Trophoblast cell (in vitro differentiated cells and primary cell): ENCODE measurements around the gene RCVRN.

ENCODE experiments used
- DNase-seq, 2 donors: peaks; one replicate each; pipeline ENCODE4 v3.0.0-alpha.2; 2016
- H2AFZ ChIP-seq: 2 replicates; pipeline ENCODE4 v1.6.1; 2013; ENCODE audit warnings: low read length, moderate library complexity, mild to moderate bottlenecking; ENCODE audit not compliant: insufficient read depth, poor library complexity
- H2AK5ac ChIP-seq: 2 replicates; pipeline ENCODE4 v1.6.1; 2013; ENCODE audit warnings: mild to moderate bottlenecking, low read length
- H2BK120ac ChIP-seq: 2 replicates; pipeline ENCODE4 v1.6.1; 2013; ENCODE audit warnings: low read length, mild to moderate bottlenecking, moderate library complexity; ENCODE audit not compliant: insufficient read depth, poor library complexity
- H2BK12ac ChIP-seq: 2 replicates; pipeline ENCODE4 v1.6.1; 2013; ENCODE audit warnings: mild to moderate bottlenecking, low read length, moderate library complexity
- H2BK5ac ChIP-seq: 2 replicates; pipeline ENCODE4 v1.6.1; 2013; ENCODE audit warnings: low read length, low read depth, moderate library complexity, mild to moderate bottlenecking; ENCODE audit not compliant: poor library complexity
- H3K14ac ChIP-seq: 2 replicates; pipeline ENCODE4 v1.6.1; 2013; ENCODE audit warnings: mild to moderate bottlenecking, low read length
- H3K18ac ChIP-seq: 2 replicates; pipeline ENCODE4 v1.6.1; 2013; ENCODE audit warnings: mild to moderate bottlenecking, low read length
- H3K23ac ChIP-seq: 2 replicates; pipeline ENCODE4 v1.6.1; 2013; ENCODE audit warnings: low read length
- H3K27ac ChIP-seq: 2 replicates; pipeline ENCODE4 v1.5.1; 2013; ENCODE audit warnings: low read depth, mild to moderate bottlenecking, inconsistent platforms, low read length, moderate library complexity
- H3K27me3 ChIP-seq: 2 replicates; pipeline ENCODE4 v1.6.1; 2013; ENCODE audit warnings: inconsistent platforms, mild to moderate bottlenecking, low read length, moderate library complexity; ENCODE audit not compliant: insufficient read depth
- H3K36me3 ChIP-seq, 2 experiments: 1 replicate in 1 of 2; 2 replicates in 1 of 2; pipeline ENCODE4 v1.6.1; 2013; ENCODE audit warnings: low read length in 2 of 2, mild to moderate bottlenecking in 2 of 2, moderate library complexity in 1 of 2; ENCODE audit not compliant: insufficient read depth in 2 of 2, control insufficient read depth in 1 of 2
- H3K4ac ChIP-seq: 2 replicates; pipeline ENCODE4 v1.6.1; 2013; ENCODE audit warnings: low read depth, mild to moderate bottlenecking, low read length, moderate library complexity
- H3K4me1 ChIP-seq, 2 experiments: 1 replicate in 1 of 2; 2 replicates in 1 of 2; pipeline ENCODE4 v1.6.1; 2013; ENCODE audit warnings: low read length in 2 of 2, mild to moderate bottlenecking in 2 of 2, moderate library complexity in 1 of 2; ENCODE audit not compliant: insufficient read depth in 2 of 2, control insufficient read depth in 1 of 2
- H3K4me2 ChIP-seq: 2 replicates; pipeline ENCODE4 v1.6.1; 2013; ENCODE audit warnings: inconsistent platforms, mild to moderate bottlenecking, low read length, moderate library complexity
- H3K4me3 ChIP-seq: 2 replicates; pipeline ENCODE4 v1.5.1; 2013; ENCODE audit warnings: mild to moderate bottlenecking, low read depth, low read length, inconsistent platforms
- H3K79me1 ChIP-seq: one replicate; pipeline ENCODE4 v1.6.1; 2013; ENCODE audit warnings: low read length
- H3K79me2 ChIP-seq: 2 replicates; pipeline ENCODE4 v1.6.1; 2013; ENCODE audit warnings: low read length, mild to moderate bottlenecking; ENCODE audit not compliant: control insufficient read depth, insufficient read depth, poor library complexity
- H3K9ac ChIP-seq: 2 replicates; pipeline ENCODE4 v1.6.1; 2013; ENCODE audit warnings: mild to moderate bottlenecking, low read length
- H3K9me3 ChIP-seq: 2 replicates; pipeline ENCODE4 v1.6.1; 2013; ENCODE audit warnings: low read depth, mild to moderate bottlenecking, control low read depth, inconsistent platforms, low read length; ENCODE audit not compliant: insufficient read depth
- H4K12ac ChIP-seq: 2 replicates; pipeline ENCODE4 v1.6.1; 2013; ENCODE audit warnings: low read depth, mild to moderate bottlenecking, low read length, moderate library complexity
- H4K8ac ChIP-seq: 2 replicates; pipeline ENCODE4 v1.6.1; 2013; ENCODE audit warnings: low read depth, mild to moderate bottlenecking, low read length, moderate library complexity
- H4K91ac ChIP-seq: one replicate; pipeline ENCODE4 v1.6.1; 2013; ENCODE audit warnings: low read depth, mild to moderate bottlenecking, low read length, moderate library complexity
- WGBS: extraction: QIAGEN DNeasy Blood & Tissue Kit; methylation state at CpG from one replicate; pipeline ENCODE4 v1.1.7; 2013; ENCODE audit warnings: missing lambda C conversion rate; ENCODE audit not compliant: insufficient read length, insufficient coverage; ENCODE audit errors: extremely low coverage; 5-methylcytosine and 5-hydroxymethylcytosine counted together

RCVRN gene

GRCh38 chr17:9931144-9931741 lies 26.2 kb upstream of the RCVRN start:
- no peak overlapping the region for H3K18ac ChIP-seq
- H3K9me3 ChIP-seq = no peaks in the 10 kb centered on the region
- H3K23ac ChIP-seq = no peak overlapping the region
- H3K27ac ChIP-seq = no peak overlapping the region
- H3K36me3 ChIP-seq = peaks cover 5 to 9% of the 10 kb centered on the region in 2 experiments
- H3K4me3 ChIP-seq = no peak overlapping the region
- no peak overlapping the region for H2BK5ac ChIP-seq
- no peak for DNase-seq
- no peaks in the 10 kb centered on the region for H3K79me2 ChIP-seq
- H4K91ac ChIP-seq = no peak overlapping the region
- H3K27me3 ChIP-seq = no peaks in the 10 kb centered on the region
- no peak overlapping the region for H2AK5ac ChIP-seq
- no peak overlapping the region for H3K9ac ChIP-seq
- no peak overlapping the region for H2AFZ ChIP-seq
- peaks cover 0 to 2% of the 10 kb centered on the region in 2 experiments for H3K4me1 ChIP-seq
- H2BK12ac ChIP-seq = no peak overlapping the region
- H3K4me2 ChIP-seq = no peak overlapping the region
- H2BK120ac ChIP-seq = no peak overlapping the region
- no peak overlapping the region for H3K14ac ChIP-seq
- H3K4ac ChIP-seq = no peak overlapping the region
- H4K12ac ChIP-seq = no peak overlapping the region
- WGBS = no CpG with 5 or more reads among the region's 12 CpGs
- no peak overlapping the region for H4K8ac ChIP-seq
- H3K79me1 ChIP-seq = no peaks in the 10 kb centered on the region

- DNase-seq = peak in 1 of 2 donors; percentile 22
- Histone ChIP-seq H3K9me3 (no peaks in the 10 kb centered on the region), H2BK5ac (no peak overlapping the region), H2BK120ac (no peak overlapping the region), H3K27me3 (no peaks in the 10 kb centered on the region), H3K79me2 (no peaks in the 10 kb centered on the region), H4K8ac (no peak overlapping the region), H3K14ac (no peak overlapping the region), H3K9ac (no peak overlapping the region), H3K4me3 (no peak overlapping the region), H4K12ac (no peak overlapping the region), H2BK12ac (no peak overlapping the region), H3K4me2 (no peak overlapping the region), H2AK5ac (no peak overlapping the region), H4K91ac (no peak overlapping the region), H3K27ac (no peak overlapping the region), H3K79me1 (no peaks in the 10 kb centered on the region), H3K23ac (no peak overlapping the region), H3K4ac (no peak overlapping the region), H3K36me3 (peaks cover 10 to 17% of the 10 kb centered on the region in 2 experiments), H2AFZ (no peak overlapping the region), H3K18ac (no peak overlapping the region), H3K4me1 (peaks cover 0 to 2% of the 10 kb centered on the region in 2 experiments)
- WGBS = no CpG with 5 or more reads among the region's 8 CpGs
These were observed 24.8 kb upstream of the RCVRN start for GRCh38 chr17:9929871-9930270.

DNA sequence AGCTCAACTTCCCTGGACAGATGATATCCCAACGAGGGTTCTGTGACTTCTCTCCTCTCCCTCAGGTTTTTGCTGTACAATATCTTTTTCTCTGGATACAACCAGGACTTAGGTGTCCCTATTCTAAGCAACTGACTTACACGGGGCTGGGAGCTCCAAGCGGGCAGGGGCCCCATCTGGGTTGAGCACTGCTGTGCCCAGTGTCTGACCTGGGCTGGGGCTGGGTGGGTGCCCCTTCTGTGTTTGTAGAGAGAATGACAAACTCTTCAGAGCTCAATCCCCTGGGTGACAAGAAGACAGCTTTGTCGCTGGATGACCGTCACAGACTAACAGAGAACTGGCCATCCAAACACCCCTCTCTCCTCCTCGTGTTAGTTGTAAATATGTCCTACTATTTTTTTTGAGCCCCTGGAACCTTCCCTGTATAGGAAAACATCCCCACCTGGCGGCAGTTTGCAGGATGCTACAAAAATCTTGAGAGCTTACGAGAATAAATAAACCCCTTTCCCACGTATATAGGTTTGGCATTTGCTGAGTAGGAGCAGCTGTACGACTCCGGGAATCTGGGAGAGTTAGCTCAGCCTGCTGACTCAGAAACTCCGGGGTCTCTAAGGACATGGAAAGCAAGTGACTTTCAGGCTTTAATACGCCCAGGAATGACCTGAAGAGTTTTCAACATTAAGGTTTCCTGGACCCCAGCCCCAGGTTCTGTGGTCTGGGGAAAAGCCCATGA lies 23.7 kb upstream of the RCVRN start:
- H3K9ac ChIP-seq = no peak overlapping the region
- H3K79me1 ChIP-seq = no peaks in the 10 kb centered on the region
- no peak overlapping the region for H2AK5ac ChIP-seq
- no peaks in the 10 kb centered on the region for H3K27me3 ChIP-seq
- H2BK120ac ChIP-seq = no peak overlapping the region
- H3K18ac ChIP-seq = no peak overlapping the region
- no peaks in the 10 kb centered on the region for H3K4me1 ChIP-seq
- H3K23ac ChIP-seq = no peak overlapping the region
- H3K14ac ChIP-seq = no peak overlapping the region
- peaks cover 7 to 14% of the 10 kb centered on the region in 2 experiments for H3K36me3 ChIP-seq
- WGBS = no CpG with 5 or more reads among the region's 13 CpGs
- H3K79me2 ChIP-seq = no peaks in the 10 kb centered on the region
- no peak overlapping the region for H4K91ac ChIP-seq
- H2BK5ac ChIP-seq = no peak overlapping the region
- no peak overlapping the region for H3K4me3 ChIP-seq
- no peak overlapping the region for H3K4me2 ChIP-seq
- H3K9me3 ChIP-seq = no peaks in the 10 kb centered on the region
- no peak overlapping the region for H3K27ac ChIP-seq
- H4K12ac ChIP-seq = no peak overlapping the region
- H3K4ac ChIP-seq = no peak overlapping the region
- peak; percentile 66 to 88 for DNase-seq
- no peak overlapping the region for H2BK12ac ChIP-seq
- no peak overlapping the region for H4K8ac ChIP-seq
- H2AFZ ChIP-seq = no peak overlapping the region

GRCh38 chr17:9926150-9926804 lies 21.2 kb upstream of the RCVRN start:
- Histone ChIP-seq H3K27ac (no peak overlapping the region), H3K4ac (no peak overlapping the region), H3K23ac (no peak overlapping the region), H3K4me3 (no peak overlapping the region), H3K79me1 (no peaks in the 10 kb centered on the region), H2AFZ (no peak overlapping the region), H3K9ac (no peak overlapping the region), H3K18ac (no peak overlapping the region), H3K4me1 (no peaks in the 10 kb centered on the region), H2BK12ac (no peak overlapping the region), H3K9me3 (no peaks in the 10 kb centered on the region), H4K12ac (no peak overlapping the region), H2BK120ac (no peak overlapping the region), H3K14ac (no peak overlapping the region), H3K27me3 (no peaks in the 10 kb centered on the region), H3K4me2 (no peak overlapping the region), H2BK5ac (no peak overlapping the region), H4K91ac (no peak overlapping the region), H3K79me2 (no peaks in the 10 kb centered on the region), H4K8ac (no peak overlapping the region), H2AK5ac (no peak overlapping the region), H3K36me3 (peaks cover 7 to 14% of the 10 kb centered on the region in 2 experiments)
- no peak for DNase-seq
- WGBS = no CpG with 5 or more reads among the region's 21 CpGs
